ENCODE measurements around the gene AHRR. TPM values are rescaled to one million over a fixed set of nuclear protein-coding genes. Genes with fewer than 3 reads are reported as not detected.
"Not testable (repeated sequence)": the region's sequence is repeated elsewhere in the genome, so short reads cannot be mapped to it uniquely, and the experiment has no call there.

AHRR gene
- total RNA-seq, 1 donor from 2014 or later = 1.0 TPM

DNA sequence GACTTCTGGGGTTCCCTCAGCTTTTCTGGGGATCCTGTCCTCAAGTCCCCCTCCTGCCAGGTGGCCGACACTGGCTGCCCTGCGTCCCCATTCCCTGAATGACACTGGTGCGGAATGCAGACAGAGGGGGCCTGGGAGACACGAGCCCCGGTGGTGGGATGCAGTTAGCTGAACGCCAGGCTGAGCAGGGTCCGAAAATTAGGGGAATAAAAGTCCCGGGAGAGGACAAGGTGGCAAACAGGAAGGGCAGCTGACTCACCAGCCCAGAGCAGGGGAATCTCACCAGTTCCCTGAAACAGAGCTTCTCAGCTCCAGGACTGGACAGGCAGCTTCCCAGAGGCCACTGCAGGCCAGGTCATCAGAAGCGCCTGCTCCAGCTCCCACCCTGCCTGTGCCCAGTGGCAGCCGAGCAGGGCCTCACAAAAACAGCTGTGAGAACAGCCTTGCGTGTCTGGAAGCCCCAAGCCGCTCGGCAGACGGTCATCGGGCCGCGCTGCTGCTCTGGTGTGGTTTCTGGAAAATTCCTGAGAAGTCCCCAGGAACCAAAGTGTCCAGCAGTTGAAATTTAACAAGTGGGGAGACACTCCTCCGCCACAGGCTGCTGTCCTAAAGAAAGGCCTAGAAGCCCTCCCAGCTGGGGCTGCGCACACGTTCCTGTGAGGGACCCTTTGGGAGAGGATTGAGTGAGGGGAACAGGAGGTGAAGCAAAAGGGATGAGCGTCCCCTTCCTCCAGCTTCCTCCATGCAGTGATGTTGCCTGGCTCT is 73.8 kb downstream of the AHRR start:
- DNase-seq (ENCODE audit: low read depth, low spot score) = no peak
- peaks cover 2% of the 10 kb centered on the region for H3K27me3 Mint-ChIP-seq (ENCODE audit: low read depth)
- H3K27ac Mint-ChIP-seq (ENCODE audit: unreplicated experiment) = no peak overlapping the region
- no peaks in the 10 kb centered on the region for H3K36me3 Mint-ChIP-seq (ENCODE audit: low read depth)
- TF ChIP-seq CTCF (conservative IDR thresholded peaks at IDR 0.05) = no peak
- peaks cover 30% of the 10 kb centered on the region for H3K4me1 Mint-ChIP-seq
- no peak overlapping the region for H3K4me3 Mint-ChIP-seq
- H3K9me3 Mint-ChIP-seq = no peaks in the 10 kb centered on the region

DNA sequence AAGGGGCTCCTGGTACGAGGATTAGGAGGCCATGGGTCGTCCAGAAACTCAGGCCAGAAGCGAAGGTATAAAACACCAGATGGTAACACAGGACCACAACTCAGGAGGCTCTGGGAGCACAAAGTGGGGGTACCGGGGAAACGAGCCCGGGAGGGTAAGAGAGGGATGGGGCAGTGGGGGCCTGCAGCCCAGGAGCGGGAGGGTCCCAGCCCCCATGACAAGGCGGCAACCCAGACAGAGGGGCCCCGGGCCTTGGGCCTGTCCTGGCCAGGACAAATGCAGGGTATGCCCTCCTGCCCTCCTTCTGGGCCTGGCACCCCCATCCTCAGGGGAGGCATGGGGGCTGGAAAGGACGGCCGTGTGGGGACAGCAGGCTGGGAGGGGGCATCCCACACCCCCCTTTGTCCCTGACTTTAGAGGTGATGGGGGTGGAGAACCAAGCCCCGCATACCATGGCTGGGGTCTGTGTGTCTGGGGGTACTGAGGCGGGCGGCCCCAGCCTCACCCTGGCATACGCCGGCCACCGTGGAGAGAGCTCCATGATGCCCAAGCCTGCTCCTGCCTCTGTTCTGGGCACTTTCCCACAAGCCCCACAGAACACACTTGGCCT is 74.5 kb downstream of the AHRR start:
- Mint-ChIP-seq H3K27ac (ENCODE audit: unreplicated experiment) (no peak overlapping the region), H3K36me3 (ENCODE audit: low read depth) (no peaks in the 10 kb centered on the region), H3K27me3 (ENCODE audit: low read depth) (peaks cover 2% of the 10 kb centered on the region), H3K4me3 (no peak overlapping the region), H3K9me3 (no peaks in the 10 kb centered on the region), H3K4me1 (peaks cover 32% of the 10 kb centered on the region)
- TF ChIP-seq CTCF (conservative IDR thresholded peaks at IDR 0.05) = no peak
- DNase-seq (ENCODE audit: low read depth, low spot score) = no peak

DNA sequence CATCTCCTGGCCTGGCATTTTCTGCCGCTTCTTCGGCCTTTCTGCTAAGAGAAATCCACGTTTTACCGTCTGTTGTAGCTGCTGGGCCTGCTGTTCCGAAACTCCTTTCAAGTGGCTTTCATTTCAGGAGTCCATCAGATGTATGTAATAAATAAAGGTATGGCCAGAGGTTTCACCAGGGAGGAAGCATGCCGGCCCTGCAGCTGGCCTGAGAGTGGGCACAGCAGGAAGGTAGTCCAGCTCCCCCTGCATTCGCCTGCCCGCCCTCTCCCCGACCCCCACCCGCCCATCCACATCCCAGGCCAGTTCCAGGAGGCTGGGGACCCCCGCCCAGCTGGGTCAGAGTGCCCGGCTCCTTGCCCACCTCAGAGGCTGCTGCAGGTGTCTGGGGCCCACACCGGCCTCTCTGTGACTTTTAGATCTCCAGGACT is 75.0 kb downstream of the AHRR start:
- Mint-ChIP-seq H3K27ac (ENCODE audit: unreplicated experiment) (no peak overlapping the region), H3K36me3 (ENCODE audit: low read depth) (no peaks in the 10 kb centered on the region), H3K4me1 (peaks cover 32% of the 10 kb centered on the region), H3K27me3 (ENCODE audit: low read depth) (peaks cover 2% of the 10 kb centered on the region), H3K4me3 (no peak overlapping the region), H3K9me3 (no peaks in the 10 kb centered on the region)
- DNase-seq (ENCODE audit: low read depth, low spot score) = no peak
- TF ChIP-seq CTCF (conservative IDR thresholded peaks at IDR 0.05) = no peak

DNA sequence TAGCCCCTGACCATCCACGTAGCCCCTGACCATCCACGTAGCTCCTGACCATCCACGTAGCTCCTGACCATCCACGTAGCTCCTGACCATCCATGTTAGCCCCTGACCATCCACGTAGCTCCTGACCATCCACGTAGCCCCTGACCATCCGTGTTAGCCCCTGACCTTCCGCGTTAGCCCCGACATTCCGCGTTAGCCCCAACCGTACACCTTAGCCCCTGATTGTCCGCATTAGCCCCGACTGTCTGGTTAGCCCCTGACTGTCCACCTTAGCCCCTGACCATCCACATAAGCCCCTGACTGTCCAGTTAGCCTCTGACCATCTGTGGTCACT is 76.6 kb downstream of the AHRR start:
- not testable (repeated sequence) for H3K4me3 Mint-ChIP-seq; H3K9me3 Mint-ChIP-seq; H3K27me3 Mint-ChIP-seq (ENCODE audit: low read depth); H3K27ac Mint-ChIP-seq (ENCODE audit: unreplicated experiment); H3K36me3 Mint-ChIP-seq (ENCODE audit: low read depth); DNase-seq (ENCODE audit: low read depth, low spot score)
- H3K4me1 Mint-ChIP-seq = peaks cover 24% of the 10 kb centered on the region

- Mint-ChIP-seq H3K9me3 (no peaks in the 10 kb centered on the region), H3K36me3 (ENCODE audit: low read depth) (no peaks in the 10 kb centered on the region), H3K4me1 (peaks cover 20% of the 10 kb centered on the region), H3K27ac (ENCODE audit: unreplicated experiment) (no peak overlapping the region), H3K4me3 (no peak overlapping the region), H3K27me3 (ENCODE audit: low read depth) (peaks cover 2% of the 10 kb centered on the region)
- DNase-seq (ENCODE audit: low read depth, low spot score) = no peak
- no peak for TF ChIP-seq CTCF (conservative IDR thresholded peaks at IDR 0.05)
Measured at GRCh38 chr5:398475-399295, 77.2 kb downstream of the AHRR start.

All from neural crest cell (in vitro differentiated cells).